IPS-18c (cell line): ENCODE results near the gene ADGB.
"Not testable (repeated sequence)": the region's sequence is repeated elsewhere in the genome, so short reads cannot be mapped to it uniquely, and the experiment has no call there.

Experiments used
- H3K4me3 ChIP-seq: 2 replicates; pipeline ENCODE4 v1.7.0; 2013; ENCODE audit warnings: low read depth, mild to moderate bottlenecking, low read length, moderate library complexity; ENCODE audit not compliant: insufficient read depth
- H3K9me3 ChIP-seq: one replicate; pipeline ENCODE4 v1.6.1; 2013; ENCODE audit warnings: mild to moderate bottlenecking, low read length, moderate library complexity; ENCODE audit not compliant: control insufficient read depth, insufficient read depth

Gene ADGB

DNA sequence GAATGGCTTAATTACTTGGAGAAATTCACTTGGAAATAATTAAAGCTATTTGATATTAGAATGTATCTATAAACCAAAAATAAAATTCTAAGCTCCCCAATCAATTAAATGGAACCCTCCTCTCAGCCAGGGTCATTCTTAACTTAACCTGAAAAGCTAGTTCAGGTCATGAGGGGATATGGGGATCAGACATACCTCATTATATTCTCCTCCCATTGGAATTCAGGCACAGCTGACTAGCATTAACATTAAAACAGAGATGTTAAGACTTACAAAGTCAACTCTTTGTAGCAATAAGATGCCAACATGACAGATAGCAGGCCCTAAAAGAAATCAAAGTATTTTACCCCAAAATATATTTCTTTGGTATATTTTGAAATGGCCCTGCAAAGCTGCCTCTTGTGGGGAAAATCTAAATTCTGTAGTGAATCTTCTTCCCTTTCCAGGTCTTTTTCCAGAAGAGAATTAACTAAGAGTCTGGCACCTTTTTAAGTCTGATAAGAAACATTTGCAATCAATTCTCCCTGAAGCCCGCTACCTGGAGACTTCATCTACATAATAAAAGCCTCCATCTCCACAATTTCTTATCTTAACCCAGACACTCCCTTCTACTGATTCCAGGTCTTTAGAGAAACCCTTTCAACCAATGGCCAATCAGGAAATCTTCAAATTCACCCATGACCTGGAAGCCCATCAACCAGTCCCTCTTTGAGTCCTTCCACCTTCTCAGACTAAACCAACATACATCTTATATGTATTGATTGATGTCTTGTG, 231.2 kb downstream of the ADGB start:
- no peaks in the 10 kb centered on the region for H3K9me3 ChIP-seq
- H3K4me3 ChIP-seq = no peak overlapping the region

DNA sequence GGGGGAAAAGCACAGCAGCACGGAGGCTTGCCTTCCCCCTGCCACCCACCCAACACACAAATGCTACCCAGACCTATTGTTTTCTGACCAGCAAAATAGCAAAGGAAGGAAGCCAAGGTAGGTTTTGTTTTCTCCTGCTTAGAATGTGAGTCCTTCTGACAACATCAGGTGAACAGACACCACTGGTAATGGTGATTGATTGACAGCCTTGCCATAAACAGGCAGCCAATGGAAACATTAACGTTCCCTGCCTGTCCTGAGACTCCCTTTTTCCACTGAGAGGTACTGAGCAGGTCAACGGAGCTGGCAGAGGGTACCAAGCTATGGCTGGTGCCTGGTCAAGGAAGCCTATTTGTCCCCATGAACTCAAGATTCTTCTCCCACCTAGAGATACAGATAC, 234.4 kb downstream of the ADGB start:
- no peak overlapping the region for H3K4me3 ChIP-seq

DNA sequence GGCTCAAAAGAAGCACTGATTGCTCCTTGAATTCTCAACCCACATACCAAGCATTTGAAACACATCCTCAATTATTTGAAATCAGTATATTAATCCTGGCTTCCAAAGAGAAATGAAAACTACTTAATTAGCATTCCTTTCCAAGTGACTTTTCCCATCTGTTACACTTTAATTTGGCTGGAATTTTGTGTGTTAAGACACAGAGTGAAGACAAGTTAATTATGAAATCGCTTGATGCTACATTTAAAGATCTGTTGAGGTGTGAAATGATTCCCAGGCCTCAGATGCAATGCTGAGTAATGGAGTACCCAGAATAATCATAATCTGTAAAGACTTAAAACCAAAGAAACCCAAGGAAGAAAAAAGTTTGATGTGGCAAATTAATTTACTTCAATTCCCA, 241.4 kb downstream of the ADGB start:
- Histone ChIP-seq H3K9me3 (peaks cover 4% of the 10 kb centered on the region), H3K4me3 (no peak overlapping the region)

More for the DNA sequence above, 234.4 kb downstream of the ADGB start:
- no peaks in the 10 kb centered on the region for H3K9me3 ChIP-seq

DNA sequence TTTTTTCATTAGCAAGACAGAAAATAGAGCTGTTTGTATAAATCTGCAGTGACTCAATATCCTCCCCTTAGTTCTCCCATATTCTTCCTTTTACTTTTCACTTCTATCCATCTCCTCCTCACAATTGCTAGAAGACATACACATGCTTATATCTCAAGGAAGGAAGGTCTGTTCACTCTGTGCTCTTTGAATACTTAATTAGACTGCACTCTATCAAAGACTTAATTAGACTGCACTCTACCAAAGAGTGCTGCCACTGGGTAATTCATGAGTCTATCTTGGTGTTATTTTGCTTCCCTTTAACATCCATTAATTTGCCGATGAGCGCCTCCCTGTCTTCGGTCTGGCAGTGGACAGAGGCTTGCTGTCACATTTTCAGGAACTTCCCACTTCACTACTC, 241.9 kb downstream of the ADGB start:
- Histone ChIP-seq H3K4me3 (no peak overlapping the region), H3K9me3 (peaks cover 4% of the 10 kb centered on the region)

DNA sequence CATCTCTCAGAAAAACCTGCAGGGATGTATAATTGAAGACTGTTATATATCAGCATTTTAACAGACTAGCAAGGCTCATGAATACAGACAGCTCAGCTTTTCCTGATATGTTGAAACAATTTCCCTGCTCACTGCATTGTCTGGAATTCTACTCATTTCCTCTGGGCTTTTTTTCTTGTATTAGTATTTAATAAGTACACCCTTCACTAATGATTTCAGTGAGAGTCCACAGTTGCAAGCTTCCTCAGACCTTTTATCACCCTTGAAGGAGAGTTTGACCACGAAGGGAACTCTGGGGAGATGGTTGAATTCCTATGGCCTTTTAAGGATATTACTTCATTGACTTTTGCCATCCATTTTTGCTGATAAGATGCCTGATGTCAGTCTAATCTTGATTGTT, 248.7 kb downstream of the ADGB start:
- Histone ChIP-seq H3K9me3 (peaks cover 4% of the 10 kb centered on the region), H3K4me3 (no peak overlapping the region)

DNA sequence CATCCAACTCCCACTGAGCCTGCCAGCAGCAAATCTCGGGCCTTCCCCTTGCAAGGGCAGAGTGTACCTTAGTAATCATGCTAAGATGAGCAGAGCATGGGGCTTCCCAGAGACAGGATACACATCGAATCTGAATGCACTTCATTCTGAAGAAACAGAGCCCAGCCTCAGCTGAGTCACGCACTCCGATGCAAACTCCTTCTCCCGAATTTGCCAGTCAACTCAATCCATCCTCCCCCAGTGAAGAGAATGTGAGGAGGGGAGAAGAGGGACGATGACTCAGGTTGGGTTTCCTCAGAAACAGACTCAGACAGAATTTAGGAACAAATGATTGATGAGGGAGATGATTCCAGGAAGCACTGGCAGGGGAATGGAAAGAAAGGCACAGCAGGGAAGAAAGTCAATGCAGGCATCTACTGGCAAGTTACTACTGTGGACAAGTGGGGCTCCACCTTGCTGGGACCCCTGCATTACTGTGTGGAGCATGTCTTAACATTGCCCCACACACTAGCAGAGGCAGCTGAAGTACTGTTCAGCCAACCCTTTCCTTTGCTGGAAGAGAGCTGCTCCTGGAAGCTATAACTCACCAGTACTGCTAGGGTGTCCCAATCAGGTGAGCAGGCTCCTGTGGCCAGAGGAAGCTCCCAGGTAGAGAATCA, 251.6 kb downstream of the ADGB start:
- no peak overlapping the region for H3K4me3 ChIP-seq
- no peaks in the 10 kb centered on the region for H3K9me3 ChIP-seq

DNA sequence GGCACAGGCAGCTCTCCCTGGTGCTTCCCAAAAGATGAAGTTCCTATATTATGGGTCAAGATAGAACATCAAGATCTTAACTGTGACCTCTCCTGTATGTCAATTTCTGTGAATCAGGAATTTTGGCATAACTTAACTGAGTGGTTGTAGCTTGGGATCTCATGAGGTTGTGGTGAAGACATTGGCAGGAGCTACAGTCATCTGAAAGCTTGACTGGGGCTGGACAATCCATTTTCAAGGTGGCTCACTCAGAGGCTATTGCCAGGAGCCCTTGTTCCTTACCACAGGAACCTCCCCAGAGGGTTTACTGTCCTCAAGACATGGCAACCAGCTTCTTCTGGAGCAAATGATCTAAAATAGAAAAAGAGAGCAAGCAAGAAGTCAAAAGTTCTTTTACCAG, 252.2 kb downstream of the ADGB start:
- H3K4me3 ChIP-seq = no peak overlapping the region

DNA sequence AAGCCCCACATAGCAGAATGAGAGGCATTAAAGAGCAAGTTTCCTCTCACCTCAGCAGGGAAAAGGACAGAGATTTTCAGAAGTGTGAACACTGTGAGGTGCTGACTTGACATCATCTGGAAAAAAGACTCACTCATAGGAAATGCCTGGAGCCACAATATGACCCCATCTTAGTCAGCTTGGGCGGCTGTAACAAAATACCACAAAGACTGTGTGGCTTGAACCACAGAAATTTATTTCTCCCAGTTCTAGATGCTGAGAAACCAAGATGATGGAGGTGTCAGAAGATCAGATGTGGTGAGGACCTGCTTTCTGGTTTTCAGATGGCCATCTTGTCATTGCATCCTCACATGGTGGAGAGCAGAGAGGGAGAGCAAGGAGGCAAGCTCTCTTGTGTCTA, 253.1 kb downstream of the ADGB start:
- H3K9me3 ChIP-seq = no peaks in the 10 kb centered on the region

More for the DNA sequence above, 252.2 kb downstream of the ADGB start:
- H3K9me3 ChIP-seq = no peaks in the 10 kb centered on the region

DNA sequence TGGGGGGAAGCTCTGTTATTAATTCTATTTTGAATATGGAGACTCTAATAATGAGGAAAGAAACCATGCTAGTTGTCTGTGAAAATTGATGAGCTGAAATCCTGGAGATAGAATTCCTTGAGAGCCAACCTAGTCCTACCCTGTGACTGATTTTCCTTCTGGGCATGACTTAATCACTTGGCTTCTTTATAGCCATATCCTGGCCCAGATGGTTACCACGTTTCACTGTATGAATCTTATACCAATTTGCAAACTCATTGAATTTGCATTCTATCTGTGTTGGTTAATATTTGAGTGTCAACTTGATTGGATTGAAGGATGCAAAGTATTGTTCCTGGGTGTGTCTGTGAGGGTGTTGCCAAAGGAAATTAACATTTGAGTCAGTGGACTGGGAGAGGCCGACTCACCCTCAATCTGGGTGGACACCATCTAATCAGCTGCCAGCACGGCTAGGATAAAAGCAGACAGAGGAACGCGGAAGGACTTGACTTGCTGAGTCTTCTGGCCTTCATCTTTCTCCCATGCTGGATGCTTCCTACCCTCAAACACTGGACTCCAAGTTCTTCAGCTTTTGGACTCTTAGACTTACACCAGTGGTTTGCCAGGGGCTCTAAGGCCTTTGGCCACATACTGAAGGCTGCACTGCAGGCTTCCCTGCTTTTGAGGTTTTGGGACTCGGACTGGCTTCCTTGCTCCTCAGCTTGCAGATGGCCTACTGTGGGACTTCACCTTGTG, 255.9 kb downstream of the ADGB start:
- H3K4me3 ChIP-seq = not testable (repeated sequence)

More for the DNA sequence above, 253.1 kb downstream of the ADGB start:
- H3K4me3 ChIP-seq = no peak overlapping the region

DNA sequence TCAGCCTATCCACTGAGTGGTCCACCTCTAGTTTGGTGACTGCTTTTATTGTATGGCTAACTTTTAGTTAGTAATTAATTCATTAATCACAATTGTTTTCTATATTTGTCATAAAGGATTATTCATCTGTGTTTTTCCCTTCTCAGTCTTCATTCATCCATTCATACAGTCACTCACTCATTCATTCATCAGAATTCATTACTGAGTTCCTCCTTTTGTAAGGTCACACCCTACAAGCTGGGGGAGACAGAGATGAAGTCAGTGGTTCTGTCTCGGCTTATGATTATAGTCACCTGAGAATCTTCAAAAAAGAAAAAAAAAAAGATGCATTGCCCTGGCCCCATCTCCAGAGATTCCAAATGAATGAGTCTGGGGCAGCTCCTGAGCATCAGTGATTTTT, 257.1 kb downstream of the ADGB start:
- H3K4me3 ChIP-seq = no peak overlapping the region
- H3K9me3 ChIP-seq = no peaks in the 10 kb centered on the region

More for the DNA sequence above, 255.9 kb downstream of the ADGB start:
- H3K9me3 ChIP-seq = not testable (repeated sequence)

DNA sequence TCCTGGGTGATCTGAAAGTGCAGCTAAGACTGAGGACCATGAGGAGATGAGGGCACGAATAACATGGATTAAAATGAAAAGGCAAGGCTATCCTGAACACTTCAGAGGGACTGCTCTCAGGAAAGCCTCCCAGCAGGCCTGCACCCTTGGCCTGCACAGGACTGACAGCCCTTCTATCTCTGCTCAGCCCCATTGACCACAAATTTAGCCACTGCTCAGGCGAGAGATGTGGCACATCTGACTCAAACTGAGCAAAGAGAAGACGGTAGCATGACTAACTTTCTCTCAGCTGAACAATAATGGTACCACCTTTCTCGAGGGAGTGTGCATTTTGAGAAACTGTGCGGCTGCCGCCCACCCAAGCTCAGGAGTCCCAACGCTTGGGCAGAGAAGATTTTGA, 257.5 kb downstream of the ADGB start:
- Histone ChIP-seq H3K4me3 (no peak overlapping the region), H3K9me3 (no peaks in the 10 kb centered on the region)

DNA sequence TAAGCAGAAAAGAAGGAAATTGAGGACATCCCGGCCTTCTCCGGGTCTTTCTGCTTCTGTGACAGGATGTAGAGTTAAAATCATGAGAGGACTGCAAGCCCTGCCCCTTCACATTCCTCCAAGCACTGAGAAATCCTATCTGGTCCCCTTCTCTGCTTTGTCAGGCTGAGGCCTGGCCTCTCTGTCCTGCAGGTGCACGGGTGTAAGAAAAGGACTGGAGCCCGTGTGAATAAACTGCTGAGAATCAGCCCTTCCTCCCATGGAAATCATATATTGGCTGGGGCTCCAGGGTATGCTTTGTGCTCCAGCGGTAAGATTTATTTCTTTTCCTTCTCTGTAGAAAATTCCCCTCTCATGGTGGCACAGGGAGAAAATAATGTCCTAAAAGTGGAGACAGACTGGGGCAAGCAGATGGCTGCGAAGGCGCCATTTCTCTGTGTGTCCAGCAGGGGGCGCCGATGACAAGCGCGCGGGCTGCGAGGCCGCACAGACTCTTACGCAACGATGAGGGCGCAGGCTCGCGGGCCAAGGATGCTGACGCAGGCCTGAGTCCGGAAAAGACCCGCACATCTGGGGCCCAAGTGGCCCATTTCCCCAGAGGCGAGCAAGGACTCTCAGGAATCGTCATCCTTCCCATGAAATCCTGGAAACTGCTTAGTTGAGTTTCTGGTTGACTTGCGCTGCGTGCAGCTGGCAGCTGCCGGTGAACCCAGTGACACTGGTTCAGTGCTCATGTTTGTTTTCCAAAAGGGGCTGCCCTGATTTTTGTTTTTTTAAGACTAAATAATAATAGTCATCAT, 258.6 kb downstream of the ADGB start:
- peak overlapping the region; percentile 42; the same call in 1 of the 2 replicates for H3K4me3 ChIP-seq
- no peaks in the 10 kb centered on the region for H3K9me3 ChIP-seq

DNA sequence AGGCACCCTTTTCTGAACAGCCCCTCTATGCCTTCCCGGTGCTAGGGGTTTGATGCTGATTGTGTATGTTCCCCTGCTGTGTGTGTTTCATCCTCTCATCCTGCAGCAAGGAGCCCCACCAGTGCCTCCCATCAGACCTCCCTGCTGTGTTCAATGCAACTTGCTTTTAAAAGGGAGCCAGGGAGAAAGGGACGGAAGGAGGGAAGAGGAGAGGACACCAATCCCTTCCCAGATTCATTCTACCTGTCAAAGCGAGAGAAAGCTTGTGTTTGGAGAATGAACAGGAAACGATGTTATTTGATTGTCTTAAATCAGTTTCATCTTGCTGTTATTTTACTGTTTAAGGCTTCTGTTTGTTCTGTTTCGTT, 259.2 kb downstream of the ADGB start:
- Histone ChIP-seq H3K4me3 (peak overlapping the region; percentile 42; the same call in 1 of the 2 replicates), H3K9me3 (peaks cover 1% of the 10 kb centered on the region)

DNA sequence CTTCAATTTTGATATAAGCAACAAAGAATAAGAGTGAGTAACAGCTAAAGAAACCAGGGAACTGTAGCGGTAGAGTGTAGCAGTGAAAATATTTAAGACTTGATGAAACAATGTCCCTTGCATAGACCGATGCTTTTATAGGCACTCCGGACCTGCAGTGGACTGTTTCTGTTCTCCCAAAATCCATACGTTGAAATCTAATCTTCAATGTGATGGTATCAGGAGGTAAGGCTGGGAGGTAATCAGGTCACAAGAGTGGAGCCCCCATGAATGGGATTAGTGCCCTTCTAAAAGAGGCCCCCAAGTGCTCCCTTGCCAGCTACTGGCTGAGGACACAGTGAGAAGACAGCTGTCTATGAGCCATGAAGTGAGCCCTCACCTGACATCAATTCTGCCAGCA, 260.4 kb downstream of the ADGB start:
- peaks cover 2% of the 10 kb centered on the region for H3K9me3 ChIP-seq
- no peak overlapping the region for H3K4me3 ChIP-seq

DNA sequence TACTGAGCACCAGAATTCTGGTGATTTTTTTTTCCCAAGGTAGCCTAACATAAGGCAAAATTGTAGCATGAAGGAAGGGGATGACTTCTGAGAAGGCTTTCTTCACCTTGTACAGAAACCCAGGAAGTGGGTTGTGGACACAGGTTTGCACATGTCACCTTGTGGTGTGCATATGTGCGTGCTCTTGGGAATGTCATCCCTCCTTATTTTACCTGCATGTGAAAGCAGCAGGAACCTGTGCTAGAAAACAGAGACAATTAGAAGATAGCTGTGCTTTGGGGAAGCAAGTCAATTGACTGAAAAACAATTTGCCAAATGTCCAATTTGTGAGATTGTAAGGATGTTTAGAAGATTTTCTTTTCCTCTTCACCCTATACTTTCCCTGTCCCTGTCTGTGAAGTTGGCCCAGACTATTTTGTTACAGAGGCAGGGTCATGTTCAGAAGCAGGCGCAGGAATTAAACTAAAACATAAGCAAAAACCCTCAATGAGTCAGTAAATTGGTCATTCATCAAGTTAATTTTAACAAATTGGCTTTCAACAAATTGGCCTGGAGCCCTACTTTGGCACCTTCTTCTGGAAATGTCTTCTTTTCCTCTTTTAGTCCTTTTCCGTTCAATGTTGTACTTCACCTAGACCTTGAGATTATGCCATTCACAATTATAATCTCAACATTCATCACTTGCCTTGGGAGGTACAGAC, 261.2 kb downstream of the ADGB start:
- Histone ChIP-seq H3K9me3 (peaks cover 2% of the 10 kb centered on the region), H3K4me3 (no peak overlapping the region)

DNA sequence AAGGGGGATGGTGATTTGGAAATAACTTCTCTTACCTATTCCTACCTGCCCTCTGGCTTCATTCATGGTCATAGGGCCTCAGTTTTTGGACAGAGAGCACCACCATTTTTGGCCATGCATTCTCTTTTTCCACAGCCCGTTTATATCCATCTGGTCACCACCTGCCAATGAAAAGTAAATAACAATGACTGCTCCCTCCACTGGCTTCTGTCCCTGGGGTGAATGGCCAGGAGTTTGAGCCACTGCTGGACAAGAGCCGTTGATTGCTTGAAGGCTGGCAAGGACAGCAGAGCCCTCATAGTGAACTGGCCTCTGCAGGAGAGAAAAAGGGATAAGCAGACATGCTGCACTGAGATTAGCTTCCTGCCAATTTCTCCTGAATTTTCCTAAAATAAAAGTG, 261.8 kb downstream of the ADGB start:
- peaks cover 2% of the 10 kb centered on the region for H3K9me3 ChIP-seq
- no peak overlapping the region for H3K4me3 ChIP-seq
